ENCODE data around the gene HMCN1.

The HMCN1 gene

GRCh38 chr1:186236921-186237320 lies 502.7 kb downstream of the HMCN1 start:
- no peak for DNase-seq
- H3K4me3 Mint-ChIP-seq, result no peak overlapping the region

GRCh38 chr1:186239171-186239570 lies 505.0 kb downstream of the HMCN1 start:
- Mint-ChIP-seq H3K9me3 (no peaks in the 10 kb centered on the region), H3K4me3 (no peak overlapping the region), H3K4me1 (ENCODE audit: low read depth in 2 of 2) (no peaks in the 10 kb centered on the region), H3K36me3 (ENCODE audit: insufficient read depth) (no peaks in the 10 kb centered on the region), H3K27me3 (peaks cover 13 to 18% of the 10 kb centered on the region in 2 donors), H3K27ac (no peak overlapping the region)
- DNase-seq (no peak), ATAC-seq (replicated peaks) (no peak)

More at GRCh38 chr1:186236921-186237320, 502.7 kb downstream of the HMCN1 start:
- Mint-ChIP-seq H3K4me1 (ENCODE audit: low read depth in 2 of 2) (no peaks in the 10 kb centered on the region), H3K27me3 (peaks cover 15 to 18% of the 10 kb centered on the region in 2 donors), H3K9me3 (no peaks in the 10 kb centered on the region), H3K36me3 (ENCODE audit: insufficient read depth) (no peaks in the 10 kb centered on the region), H3K27ac (no peak overlapping the region)
- ATAC-seq (replicated peaks), result no peak

GRCh38 chr1:186240436-186240835 lies 506.2 kb downstream of the HMCN1 start:
- H3K27ac Mint-ChIP-seq, result no peak overlapping the region
- no peak overlapping the region for H3K4me3 Mint-ChIP-seq
- H3K9me3 Mint-ChIP-seq, result no peaks in the 10 kb centered on the region
- ATAC-seq (replicated peaks), result no peak
- H3K36me3 Mint-ChIP-seq (ENCODE audit: insufficient read depth), result no peaks in the 10 kb centered on the region
- H3K4me1 Mint-ChIP-seq (ENCODE audit: low read depth in 2 of 2), result no peaks in the 10 kb centered on the region
- peaks cover 13 to 26% of the 10 kb centered on the region in 2 donors for H3K27me3 Mint-ChIP-seq
- DNase-seq, result no peak
